ENCODE measurements around the gene CTTN. TPM values are rescaled to one million over a fixed set of nuclear protein-coding genes. Genes with fewer than 3 reads are reported as not detected.

The CTTN gene
- total and polyA plus RNA-seq, 2 of the 13 experiments (the other 11 are each of a cell fraction or from before 2014, with no cell fraction given), result 84.4 to 114 TPM

DNA sequence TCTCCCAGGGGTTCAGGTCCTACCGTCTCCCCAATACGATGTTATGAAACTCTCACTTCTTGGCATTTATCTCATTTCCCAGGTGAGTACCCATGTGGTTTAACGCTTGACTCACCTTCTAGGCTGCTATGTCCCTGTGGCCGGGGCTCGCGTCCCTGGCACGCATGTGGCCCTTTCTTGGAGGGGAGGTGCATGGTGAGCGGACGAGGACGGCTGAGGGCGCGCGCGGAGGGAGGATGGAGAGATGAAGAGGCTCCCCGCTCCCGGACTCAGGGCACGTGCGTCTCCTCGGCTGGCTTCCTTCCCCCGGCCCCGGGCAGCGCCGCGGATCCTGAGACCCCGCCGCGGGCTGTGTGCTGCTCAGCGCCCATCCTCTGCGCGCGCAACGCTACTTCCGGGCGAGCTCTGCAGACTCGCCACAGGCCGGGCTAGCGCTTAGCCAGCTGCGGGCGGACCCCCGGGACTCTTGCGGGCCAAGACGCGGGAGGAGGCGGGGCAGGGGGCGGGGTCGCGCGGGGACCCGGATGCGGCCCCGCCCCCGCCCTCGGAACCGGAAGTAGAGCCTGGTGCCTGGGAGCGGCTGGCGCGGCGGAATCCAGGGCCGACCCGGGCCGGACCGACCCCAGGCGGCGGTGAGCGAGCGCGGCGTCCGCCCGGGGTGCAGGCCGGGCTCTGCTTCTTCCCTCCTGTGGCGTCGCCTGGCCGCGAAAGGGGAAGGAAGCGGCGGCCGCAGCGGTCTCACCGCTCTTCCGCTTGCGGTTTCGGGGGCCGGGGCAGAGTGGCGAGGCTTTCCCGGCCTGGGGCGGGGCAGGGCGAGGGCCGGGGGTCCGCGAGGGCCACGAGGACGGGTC lies at the start of gene CTTN (continued):
- TF ChIP-seq NR3C1 (CRISPR knock-in tag; IDR thresholded peaks at IDR 0.05) (no peak), SRSF4 (IDR thresholded peaks at IDR 0.05; ENCODE audit: low read depth, low read length, poor library complexity, severe bottlenecking) (no peak), KLF11 (CRISPR knock-in tag; IDR thresholded peaks at IDR 0.05) (no peak), ZNF10 (CRISPR knock-in tag; IDR thresholded peaks at IDR 0.05; ENCODE audit: borderline replicate concordance, low read depth) (no peak), EED (CRISPR knock-in tag; IDR thresholded peaks at IDR 0.05) (no peak), MXI1 (IDR thresholded peaks at IDR 0.05; ENCODE audit: borderline replicate concordance, low read depth, low read length) (peak; percentile 52; the same call in 1 of the 3 replicates), TGIF2 (CRISPR knock-in tag; IDR thresholded peaks at IDR 0.05) (no peak; the same call in 1 of the 2 replicates), GZF1 (CRISPR knock-in tag; IDR thresholded peaks at IDR 0.05) (peak; percentile 80; the same call in 1 of the 2 replicates), PRMT3 (CRISPR knock-in tag; IDR thresholded peaks at IDR 0.05; ENCODE audit: borderline replicate concordance, low read depth) (0 out of 2 replicates have a peak, but pooled peaks have one; percentile 49), ZNF773 (CRISPR knock-in tag; IDR thresholded peaks at IDR 0.05; ENCODE audit: borderline replicate concordance) (no peak), RAD51 (IDR thresholded peaks at IDR 0.05; ENCODE audit: borderline replicate concordance) (no peak), KDM5B (CRISPR knock-in tag; IDR thresholded peaks at IDR 0.05; ENCODE audit: borderline replicate concordance) (peak; percentile 84)
- TF ChIP-seq, protein P1, sequence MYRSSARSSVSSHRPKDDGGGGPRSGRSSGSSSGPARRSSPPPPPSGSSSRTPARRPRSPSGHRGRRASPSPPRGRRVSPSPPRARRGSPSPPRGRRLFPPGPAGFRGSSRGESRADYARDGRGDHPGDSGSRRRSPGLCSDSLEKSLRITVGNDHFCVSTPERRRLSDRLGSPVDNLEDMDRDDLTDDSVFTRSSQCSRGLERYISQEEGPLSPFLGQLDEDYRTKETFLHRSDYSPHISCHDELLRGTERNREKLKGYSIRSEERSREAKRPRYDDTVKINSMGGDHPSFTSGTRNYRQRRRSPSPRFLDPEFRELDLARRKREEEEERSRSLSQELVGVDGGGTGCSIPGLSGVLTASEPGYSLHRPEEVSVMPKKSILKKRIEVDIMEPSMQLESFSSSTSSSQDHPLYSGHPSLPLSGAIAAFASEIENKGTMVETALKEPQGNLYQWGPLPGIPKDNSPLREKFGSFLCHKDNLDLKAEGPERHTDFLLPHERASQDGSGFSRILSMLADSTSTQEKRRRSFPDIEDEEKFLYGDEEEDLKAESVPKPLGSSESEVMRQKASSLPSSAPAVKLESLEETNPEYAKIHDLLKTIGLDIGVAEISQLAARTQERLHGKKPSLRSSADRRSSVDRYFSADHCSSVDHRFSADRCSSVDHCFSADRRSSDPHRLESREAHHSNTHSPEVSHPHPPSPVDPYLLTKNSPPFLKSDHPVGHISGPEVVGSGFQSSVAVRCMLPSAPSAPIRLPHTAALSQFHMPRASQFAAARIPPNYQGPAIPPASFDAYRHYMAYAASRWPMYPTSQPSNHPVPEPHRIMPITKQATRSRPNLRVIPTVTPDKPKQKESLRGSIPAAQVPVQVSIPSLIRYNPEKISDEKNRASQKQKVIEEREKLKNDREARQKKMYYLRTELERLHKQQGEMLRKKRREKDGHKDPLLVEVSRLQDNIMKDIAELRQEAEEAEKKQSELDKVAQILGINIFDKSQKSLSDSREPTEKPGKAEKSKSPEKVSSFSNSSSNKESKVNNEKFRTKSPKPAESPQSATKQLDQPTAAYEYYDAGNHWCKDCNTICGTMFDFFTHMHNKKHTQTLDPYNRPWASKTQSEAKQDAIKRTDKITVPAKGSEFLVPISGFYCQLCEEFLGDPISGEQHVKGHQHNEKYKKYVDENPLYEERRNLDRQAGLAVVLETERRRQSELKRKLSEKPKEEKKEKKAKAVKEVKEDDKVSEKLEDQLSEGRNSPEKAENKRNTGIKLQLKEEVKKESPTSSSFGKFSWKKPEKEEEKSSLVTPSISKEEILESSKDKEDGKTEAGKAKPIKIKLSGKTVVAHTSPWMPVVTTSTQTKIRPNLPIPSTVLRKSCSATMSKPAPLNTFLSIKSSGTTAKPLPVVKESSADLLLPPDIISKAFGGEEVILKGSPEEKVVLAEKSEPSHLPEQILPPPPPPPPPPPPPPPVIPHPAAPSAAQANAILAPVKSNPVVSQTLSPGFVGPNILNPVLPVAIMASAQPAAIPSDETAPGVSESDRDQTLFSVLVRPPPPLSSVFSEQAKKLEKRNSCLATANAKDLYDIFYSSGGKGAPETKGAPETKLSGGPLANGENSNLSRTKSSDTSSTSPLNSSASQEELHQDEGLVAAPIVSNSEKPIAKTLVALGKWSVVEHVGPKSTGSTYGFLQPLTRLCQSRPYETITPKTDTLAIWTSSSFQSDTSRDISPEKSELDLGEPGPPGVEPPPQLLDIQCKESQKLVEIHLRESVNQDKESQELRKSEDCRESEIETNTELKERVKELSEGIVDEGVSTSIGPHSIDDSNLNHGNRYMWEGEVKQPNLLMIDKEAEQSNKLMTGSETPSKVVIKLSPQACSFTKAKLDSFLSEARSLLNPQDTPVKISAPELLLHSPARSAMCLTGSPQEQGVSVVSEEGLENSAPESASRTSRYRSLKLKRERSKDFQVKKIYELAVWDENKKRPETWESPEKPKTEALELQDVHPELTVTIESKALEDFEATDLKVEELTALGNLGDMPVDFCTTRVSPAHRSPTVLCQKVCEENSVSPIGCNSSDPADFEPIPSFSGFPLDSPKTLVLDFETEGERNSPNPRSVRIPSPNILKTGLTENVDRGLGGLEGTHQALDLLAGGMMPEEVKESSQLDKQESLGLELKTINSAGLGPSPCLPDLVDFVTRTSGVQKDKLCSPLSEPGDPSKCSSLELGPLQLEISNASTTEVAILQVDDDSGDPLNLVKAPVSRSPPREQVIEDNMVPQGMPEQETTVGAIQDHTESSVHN (CRISPR knock-in tag; IDR thresholded peaks at IDR 0.05), result no peak
- TF ChIP-seq, protein P2, sequence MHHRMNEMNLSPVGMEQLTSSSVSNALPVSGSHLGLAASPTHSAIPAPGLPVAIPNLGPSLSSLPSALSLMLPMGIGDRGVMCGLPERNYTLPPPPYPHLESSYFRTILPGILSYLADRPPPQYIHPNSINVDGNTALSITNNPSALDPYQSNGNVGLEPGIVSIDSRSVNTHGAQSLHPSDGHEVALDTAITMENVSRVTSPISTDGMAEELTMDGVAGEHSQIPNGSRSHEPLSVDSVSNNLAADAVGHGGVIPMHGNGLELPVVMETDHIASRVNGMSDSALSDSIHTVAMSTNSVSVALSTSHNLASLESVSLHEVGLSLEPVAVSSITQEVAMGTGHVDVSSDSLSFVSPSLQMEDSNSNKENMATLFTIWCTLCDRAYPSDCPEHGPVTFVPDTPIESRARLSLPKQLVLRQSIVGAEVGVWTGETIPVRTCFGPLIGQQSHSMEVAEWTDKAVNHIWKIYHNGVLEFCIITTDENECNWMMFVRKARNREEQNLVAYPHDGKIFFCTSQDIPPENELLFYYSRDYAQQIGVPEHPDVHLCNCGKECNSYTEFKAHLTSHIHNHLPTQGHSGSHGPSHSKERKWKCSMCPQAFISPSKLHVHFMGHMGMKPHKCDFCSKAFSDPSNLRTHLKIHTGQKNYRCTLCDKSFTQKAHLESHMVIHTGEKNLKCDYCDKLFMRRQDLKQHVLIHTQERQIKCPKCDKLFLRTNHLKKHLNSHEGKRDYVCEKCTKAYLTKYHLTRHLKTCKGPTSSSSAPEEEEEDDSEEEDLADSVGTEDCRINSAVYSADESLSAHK (CRISPR knock-in tag; IDR thresholded peaks at IDR 0.05; ENCODE audit: borderline replicate concordance), result no peak
- TF ChIP-seq, protein P3, sequence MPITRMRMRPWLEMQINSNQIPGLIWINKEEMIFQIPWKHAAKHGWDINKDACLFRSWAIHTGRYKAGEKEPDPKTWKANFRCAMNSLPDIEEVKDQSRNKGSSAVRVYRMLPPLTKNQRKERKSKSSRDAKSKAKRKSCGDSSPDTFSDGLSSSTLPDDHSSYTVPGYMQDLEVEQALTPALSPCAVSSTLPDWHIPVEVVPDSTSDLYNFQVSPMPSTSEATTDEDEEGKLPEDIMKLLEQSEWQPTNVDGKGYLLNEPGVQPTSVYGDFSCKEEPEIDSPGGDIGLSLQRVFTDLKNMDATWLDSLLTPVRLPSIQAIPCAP (CRISPR knock-in tag; IDR thresholded peaks at IDR 0.05; ENCODE audit: low read depth), result peak; percentile 70; the same call in 1 of the 2 replicates

All from HepG2 (cell line).